Caki2 (cell line): ENCODE measurements around the gene UVSSA. TPM values are rescaled to one million over a fixed set of nuclear protein-coding genes. Genes with fewer than 3 reads are reported as not detected.

Experiments
- DNase-seq: peaks from one replicate; pipeline ENCODE4 v3.0.0-alpha.2; 2015; ENCODE audit warnings: low read depth
- in situ Hi-C: cut with HindIII; loops from 2 replicates; pipeline ENCODE4 v1.10.0; 2016; ENCODE audit warnings: low sequenced_read_pairs, low pct_unique_long_range_greater_than_20kb, mixed read lengths
- total RNA-seq: library from RNA; depleted of rRNA; stranded (reverse); fragments of >200 nt; shearing (Covaris generic); gene quantifications from 2 replicates; pipeline ENCODE4 v1.2.3, GENCODE V29; 2014; ENCODE audit warnings: low replicate concordance

The UVSSA gene
- total RNA-seq, 1 experiment from 2014 or later = 9.1 TPM

DNA sequence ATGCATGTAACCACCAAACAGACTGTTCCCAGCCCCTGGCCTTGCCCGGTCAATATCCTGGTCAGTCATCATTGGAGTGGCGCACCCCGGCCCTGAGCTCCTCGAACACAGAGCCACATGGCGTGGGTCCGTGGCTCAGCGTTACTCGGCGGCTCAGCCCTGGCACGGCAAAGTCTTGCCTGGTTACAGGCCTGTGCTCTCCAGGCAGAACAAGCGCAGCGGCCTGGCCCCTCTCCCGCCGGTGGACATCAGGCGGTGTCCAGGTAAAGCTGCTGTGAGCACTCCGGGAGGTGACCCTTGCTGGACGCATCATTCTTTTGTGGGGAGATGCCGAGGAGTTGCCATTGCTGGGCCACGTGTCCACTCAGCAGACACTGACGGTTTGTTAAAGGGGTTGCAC is 6.1 kb upstream of the UVSSA start:
- in situ Hi-C loops = no loop called here
- no peak for DNase-seq

DNA sequence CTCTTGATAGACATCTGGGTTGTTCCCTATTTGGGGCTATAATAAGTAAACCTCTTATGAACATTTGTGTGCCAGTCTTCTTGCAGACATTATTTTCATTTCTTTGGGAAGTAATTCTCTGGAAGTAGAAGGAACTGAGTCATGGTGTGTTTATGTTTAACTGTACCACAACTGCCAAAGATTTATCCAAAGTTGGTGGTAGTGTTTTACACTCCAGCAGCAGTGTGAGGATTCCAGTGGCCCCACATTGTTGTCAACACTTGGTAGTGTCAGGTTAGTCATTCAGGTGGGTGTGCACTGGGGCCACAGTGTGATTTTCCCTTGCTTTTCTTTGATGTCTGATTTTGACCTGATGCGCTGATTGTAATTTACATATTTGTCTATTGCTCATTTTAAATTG is 5.0 kb upstream of the UVSSA start:
- DNase-seq = no peak
- in situ Hi-C loops = no loop called here

DNA sequence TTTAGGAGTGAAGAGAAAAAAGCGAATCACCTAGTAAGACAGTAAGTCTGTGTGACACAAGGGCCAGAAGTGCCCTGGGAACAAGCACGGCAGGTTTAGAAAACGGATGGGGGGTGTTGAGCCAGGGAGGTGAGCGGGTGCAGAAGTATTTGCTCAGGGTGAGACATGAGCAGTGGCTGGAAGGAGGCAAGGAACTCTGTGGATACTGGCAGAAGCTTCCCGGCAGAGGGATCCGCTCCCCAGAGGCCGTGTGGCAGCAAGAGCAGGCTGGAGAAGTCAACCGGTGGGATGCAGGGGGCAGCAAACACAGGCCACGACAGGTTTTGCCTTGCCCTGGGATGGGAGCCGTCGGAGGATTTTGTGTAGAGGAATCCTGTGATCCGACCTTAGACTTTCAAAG is 2.3 kb upstream of the UVSSA start:
- in situ Hi-C loops = no loop called here
- DNase-seq = no peak

DNA sequence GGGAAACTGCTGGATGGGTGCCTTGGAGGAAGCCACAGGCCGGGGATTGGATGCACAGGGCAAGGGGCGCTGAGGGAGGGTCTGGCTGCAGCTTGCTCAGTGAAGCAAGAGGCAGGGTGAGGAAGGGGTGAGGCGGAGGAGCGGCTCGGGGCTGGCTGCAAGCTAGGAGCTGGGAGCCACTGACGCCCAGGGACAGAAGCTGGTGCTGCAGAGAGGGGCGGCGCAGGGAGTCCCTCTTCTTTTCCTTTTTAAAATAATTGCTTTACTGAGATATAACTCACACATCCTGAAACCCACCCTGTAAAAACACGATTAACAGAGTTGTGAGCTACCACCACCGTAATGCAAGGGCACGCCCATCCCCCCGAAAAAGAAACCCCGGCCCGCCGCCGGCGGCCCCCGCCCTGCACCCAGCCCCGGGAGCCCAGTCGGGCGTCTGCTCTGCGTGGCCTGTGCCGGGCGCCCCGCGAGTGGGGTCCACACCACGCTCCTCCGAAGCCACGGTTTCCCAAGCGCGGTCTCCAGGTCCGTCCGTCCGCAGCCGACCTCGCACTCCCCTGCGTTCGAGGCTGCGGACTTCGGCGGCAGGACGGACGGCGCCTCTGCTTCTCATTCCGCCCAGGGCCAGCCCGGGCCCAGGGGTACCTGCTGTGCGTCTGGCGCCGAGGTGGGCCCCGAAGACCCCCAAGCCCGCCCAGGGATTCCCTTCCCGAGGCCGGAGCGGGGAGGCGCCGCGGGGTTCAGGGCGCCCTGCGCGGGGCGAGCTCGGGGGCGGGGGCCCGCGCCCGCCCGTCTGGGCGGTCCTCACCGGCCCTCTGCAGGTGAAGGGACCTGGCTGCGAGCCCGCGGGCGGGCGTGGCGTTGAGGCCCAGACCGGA is 866 bp upstream of the UVSSA start:
- in situ Hi-C loops = no loop called here
- DNase-seq = peak; percentile 60

DNA sequence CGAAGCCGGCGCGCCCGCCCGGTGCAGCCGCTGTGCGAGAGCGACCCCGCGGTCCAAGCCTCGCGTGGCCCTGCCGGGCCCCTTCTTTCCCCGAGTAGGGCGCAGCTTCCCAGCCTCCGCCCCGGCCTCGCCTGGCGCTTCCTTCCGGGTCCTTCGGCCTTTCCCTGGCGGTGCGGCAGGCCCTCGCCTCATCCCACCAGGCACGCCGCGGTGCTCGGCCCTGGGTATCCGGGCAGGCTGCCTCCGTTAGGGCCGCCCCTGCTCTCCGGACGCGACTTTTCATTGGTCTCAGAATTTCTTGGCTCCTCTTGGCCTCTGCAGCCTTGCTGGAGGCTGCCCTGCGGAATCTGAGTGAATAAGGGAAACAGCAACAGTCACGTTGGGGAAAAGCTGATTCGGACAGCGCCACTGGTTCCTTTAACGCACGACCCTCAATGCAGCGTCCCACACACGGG is 429 bp downstream of the UVSSA start:
- no peak for DNase-seq
- in situ Hi-C loops = no loop called here

DNA sequence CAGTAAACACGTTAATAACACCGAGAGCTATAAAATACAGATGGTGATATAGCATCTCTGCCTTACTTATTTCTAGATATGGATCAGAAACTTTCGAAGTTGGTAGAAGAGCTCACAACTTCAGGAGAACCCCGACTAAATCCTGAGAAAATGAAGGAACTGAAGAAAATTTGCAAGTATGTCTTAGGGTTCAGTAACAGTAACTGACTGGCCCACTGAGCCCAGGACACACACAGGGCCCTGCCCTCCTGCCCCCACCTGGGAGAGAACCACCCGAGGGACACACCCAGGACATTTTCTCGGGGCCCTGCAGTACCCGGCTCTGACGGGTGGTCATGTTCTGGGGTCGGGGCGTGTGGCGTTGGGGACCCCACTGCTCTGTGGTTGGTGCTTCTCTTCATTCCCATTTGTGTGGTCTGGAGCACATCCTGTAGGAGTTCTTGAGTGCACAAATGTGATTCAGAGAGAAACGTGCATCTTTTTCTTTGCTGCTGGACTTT is 1.1 kb downstream of the UVSSA start:
- in situ Hi-C loops = no loop called here
- DNase-seq = no peak

DNA sequence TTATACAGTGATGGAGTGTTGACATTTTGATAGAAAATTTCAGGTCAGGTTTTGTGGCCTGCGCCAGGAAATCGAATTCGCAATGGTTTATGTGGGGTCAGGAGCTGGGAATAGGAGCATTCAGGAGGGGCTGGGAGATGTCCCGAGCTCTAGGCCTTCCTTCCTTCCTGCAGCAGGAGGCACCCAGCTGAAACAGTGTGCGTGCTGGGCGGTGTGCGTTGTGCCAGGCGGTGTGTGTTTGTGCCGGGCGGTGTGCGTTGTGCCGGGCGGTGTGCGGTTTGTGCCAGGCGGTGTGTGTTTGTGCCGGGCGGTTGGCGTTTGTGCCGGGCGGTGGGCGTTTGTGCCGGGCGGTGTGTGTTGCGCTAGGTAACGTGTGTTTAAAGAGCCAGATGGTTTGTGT is 1.7 kb downstream of the UVSSA start:
- DNase-seq = no peak
- in situ Hi-C loops = no loop called here

DNA sequence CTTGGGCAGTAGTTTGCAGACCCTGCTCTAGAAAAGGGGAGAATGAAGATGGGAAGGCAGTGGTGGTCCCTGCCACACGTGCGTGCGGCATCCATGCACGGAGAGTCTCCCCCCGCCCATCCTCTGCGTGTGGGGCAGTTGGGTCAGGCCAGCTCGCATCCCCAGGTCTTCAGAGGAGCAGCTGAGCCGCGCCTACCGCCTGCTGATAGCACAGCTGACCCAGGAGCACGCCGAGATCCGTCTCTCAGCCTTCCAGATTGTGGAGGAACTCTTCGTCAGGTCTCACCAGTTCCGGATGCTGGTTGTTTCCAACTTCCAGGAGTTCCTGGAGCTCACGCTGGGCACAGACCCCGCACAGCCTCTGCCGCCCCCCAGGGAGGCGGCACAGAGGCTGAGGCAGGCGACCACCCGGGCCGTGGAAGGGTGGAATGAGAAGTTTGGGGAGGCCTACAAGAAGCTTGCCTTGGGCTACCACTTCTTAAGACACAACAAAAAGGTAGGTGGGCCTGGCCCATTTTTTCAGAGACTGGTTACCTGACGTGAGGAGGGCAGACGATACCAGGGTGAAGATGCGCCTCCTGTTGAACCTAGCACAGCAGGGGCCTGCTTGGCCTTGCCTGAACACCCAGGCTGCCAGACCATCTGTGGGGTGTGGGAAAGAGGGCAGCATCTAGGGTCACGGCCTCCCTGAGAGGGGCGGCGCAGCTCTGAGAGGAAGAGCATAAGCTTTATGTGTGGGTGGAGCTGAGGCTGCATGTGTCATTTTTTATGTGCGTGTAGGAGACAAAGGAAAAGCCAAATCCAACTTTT is 2.6 kb downstream of the UVSSA start:
- in situ Hi-C loops = no loop called here
- no peak for DNase-seq

DNA sequence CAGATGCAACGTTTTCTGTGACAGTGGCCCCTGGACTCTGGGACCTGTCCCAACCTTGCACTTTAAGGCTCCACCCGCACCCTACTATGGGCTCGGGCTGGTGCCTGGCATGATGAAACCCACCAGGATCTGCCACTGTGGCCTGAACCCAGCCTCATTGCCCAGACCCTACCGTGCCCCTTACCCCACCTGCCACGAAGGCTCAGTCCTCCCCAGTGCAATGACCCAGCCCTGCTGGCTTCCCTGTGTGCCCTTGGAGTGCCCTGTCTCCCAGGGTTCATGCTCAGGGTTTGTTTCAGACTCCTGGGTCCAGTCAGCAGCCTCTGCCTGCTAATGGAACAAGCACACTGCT is 3.1 kb downstream of the UVSSA start:
- no peak for DNase-seq
- in situ Hi-C loops = no loop called here

DNA sequence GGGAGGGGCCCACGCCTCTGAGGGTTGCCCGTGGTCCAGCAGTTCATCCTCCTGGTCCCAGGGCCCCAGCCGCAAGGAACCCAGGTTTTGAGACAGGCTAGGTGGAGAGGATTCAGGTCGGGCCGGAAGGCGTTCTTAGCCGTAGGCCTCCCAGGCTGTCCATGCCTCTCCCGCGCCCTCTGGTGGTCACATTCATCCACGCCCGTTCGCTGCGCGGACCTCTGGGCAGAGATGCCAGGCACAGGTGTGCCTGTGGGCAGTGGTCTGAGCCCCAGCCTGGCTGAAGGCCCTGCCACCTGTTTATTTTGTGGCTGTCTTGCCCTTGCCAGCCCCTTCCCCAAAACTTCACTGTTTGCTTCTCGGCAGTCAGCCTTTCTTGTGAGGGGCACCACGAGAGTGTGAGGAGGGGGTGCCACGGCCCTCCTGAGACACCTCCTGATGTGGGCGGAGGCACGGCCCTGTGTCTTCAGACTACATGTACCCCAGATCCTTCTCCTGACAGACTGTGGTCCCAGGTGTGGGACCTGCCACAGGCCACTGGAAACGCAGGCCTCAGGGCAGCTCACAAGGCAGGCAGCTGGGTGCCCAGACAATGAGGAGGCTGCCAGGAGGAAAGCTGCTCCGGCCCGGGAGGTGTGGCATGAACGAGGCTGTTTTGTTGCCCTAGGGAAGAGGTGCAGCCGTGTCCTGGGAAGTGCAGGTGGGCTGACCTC is 5.0 kb downstream of the UVSSA start:
- in situ Hi-C loops = no loop called here
- peak; percentile 50 for DNase-seq

DNA sequence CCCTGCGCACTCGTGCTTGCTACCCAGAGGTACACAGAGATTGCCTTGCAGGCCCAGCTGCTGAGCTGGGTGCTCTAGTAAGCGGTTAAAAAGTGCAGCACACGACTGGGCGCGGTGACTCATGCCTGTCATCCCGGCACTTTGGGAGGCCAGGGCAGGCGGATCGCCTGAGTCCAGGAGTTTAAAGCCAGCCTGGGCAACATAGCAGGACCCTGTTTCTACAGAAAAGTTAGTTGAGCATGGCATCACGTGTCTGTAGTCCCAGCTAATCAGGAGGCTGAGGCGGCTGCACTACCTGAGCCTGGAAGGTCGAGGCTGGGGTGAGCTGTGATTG is 5.5 kb downstream of the UVSSA start:
- in situ Hi-C loops = no loop called here
- no peak for DNase-seq

DNA sequence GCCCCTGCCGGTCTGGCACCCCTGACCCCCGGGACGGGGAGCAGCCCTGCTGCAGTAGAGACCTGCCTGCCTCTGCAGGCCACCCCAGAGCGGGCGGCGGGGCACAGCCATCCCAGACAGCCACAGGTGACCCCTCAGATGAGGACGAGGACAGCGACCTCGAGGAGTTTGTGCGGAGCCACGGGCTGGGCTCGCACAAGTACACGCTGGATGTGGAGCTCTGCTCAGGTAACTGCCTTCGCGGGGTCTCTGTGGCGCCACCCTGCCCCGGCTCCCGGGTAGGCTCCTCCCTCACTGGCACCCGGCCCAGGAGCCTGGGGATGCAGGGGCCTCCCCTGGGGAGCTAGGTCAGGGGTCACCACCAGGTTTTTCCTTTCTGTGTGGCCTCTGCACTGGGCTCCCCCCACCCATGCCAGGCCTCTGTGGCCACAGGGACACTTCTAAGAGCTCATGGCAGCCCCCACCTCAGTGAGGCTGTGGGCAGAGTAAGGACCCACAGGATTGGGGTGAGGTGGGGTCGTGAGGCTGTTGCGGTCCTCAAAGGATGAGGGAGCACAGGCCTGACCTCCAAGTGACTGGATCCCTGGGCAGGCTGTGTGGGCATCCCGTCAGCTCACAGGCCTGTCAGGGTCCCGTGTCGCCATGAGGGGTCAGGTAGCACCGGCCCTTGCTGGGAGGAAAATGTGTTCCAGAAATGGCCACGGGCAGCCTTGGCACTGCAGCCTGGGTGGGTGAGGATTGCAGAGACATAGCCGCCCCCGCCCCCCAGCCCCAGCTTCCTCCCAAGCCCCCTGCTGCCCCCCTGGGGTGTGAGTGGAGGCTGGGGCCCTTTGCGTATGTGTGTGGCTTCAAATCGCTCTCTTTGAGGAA is 6.4 kb downstream of the UVSSA start:
- in situ Hi-C loops = no loop called here
- no peak for DNase-seq

DNA sequence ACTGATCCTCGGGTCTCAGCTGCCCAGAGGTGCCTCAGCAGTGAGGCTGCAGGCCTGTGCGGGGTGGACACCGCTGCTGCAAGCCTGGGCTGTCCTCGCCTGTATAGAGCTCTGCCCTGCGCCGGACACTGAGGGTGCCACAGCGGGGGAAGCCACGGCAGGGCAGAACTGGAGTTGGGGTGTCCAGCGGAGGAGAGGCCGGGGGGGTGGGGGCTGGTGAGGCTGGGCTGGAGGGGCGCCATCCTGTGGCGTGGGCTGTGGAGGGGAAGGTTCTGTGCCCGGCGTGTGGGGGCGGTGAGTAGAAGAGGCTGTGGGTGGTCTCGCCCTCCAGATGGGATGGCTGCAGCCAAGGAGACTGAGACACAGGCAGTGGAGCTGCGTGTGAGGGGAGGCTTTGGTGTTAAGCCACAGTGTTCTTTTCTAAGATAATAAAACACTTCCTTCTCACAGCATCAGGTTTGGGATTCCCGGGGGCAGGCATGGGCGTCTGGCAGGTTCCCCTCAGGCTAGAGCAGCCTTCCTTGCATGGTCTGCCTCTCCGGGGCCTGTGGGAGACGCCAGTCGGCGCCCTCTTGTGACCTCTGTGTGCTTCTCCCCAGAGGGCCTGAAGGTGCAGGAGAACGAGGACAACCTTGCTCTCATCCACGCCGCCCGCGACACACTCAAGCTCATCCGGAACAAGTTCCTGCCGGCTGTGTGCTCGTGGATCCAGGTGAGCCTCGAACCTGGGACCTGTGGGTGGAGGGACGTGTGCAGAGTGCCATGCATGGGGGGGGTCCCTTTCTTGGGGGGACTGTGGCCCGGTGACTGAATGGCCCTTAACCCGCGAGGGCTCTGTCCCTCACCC is 7.4 kb downstream of the UVSSA start:
- in situ Hi-C loops = no loop called here

DNA sequence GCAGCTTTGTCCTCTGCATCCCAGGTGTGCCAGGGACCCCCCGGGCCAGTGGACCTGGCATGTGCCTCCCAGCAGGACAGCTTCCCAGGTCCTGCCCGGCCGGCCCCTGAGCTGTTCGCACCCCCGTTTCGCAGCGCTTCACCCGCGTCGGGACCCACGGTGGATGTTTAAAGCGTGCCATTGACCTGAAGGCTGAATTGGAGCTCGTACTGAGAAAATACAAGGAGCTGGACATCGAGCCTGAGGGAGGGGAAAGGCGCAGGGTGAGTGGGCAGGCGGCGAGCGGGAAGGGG is 7.9 kb downstream of the UVSSA start:
- in situ Hi-C loops = no loop called here
- DNase-seq = no peak

More for the DNA sequence above, 7.4 kb downstream of the UVSSA start:
- DNase-seq = no peak

DNA sequence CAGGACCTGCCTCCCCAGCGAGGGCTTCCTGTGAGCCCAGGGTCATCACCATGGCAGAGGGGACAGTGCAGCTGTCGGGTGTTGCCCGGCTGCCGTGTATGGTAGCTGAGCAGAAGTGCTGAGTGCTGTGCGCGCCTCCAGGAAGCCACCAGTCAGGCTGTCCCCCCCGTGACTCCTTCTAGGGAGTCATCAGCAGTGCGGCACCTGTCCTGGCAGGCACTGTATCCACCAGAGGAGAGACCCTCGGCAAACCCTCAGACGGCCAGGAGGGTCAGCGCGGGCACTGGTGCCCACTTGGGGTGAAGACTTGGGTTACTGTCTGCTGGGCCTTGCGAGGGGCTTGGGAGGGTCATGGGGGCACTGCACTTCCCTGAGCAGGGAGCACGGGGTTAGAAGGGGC is 8.4 kb downstream of the UVSSA start:
- in situ Hi-C loops = no loop called here
- DNase-seq = no peak

DNA sequence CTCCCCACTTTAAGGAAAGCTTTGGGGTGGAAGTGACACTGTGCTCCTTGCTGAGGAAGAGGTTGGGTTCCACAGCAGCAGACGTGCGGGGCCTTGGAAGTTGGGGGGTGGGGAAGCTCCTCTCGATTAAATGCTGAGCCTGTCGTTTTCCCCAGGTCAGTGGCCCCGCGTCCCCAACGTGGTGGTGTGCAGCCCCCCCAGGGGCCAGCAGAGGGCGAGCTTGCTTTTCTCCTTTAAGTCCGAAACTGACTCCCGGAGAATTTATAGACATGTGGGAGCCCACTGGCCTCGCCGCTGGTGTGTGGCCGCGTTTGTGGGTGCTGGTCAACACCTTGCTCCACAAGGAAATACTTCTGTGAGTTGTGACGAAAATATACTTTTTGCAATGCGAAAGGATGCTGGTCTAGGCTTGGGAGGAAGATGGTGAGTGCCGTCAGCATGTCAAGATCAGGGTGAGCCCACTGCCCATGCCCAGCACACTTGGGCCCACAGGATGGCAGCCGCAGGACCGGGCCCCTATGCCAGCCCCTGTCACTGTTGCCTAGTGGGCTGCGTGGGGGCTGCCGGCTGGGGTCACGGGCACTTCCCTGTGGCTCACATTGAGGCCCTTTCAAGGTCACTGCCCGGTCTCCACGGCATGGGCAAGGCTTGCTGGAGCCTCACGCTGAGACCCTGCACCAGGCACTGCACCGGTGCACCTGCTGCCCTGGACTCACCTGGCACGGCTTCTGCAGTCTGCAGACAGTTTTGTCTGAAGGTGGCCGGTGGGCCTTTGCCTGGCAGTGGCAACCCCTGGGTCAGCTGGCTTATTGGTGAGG is 9.4 kb downstream of the UVSSA start:
- no peak for DNase-seq
- in situ Hi-C loops = no loop called here
